Measurements from ENCODE around the gene ADCK1. TPM values are rescaled to one million over a fixed set of nuclear protein-coding genes. Genes with fewer than 3 reads are reported as not detected.

The ADCK1 gene
- total RNA-seq, 1 experiment from 2014 or later = 10.1 TPM

- ChIA-PET POLR2A (no interaction called here), CTCF (no interaction called here)
- no TSS peak for BruUV-seq (replicated peaks)
- Histone ChIP-seq H3K27me3 (ENCODE audit: control insufficient read depth, insufficient read depth, low read length) (no peaks in the 10 kb centered on the region), H3K4me1 (ENCODE audit: control insufficient read depth, insufficient read depth, low read length) (no peaks in the 10 kb centered on the region), H3K27ac (ENCODE audit: low read length) (no peak overlapping the region), H3K9me3 (ENCODE audit: control insufficient read depth, insufficient read depth, low read depth, low read length) (no peaks in the 10 kb centered on the region), H3K4me3 (ENCODE audit: low read depth in 2 of 2, low read length in 2 of 2) (no peak overlapping the region), H3K36me3 (ENCODE audit: control insufficient read depth, insufficient read depth, low read length) (no peaks in the 10 kb centered on the region)
- in situ Hi-C loops (cut with HindIII; ENCODE audit: low pct_unique_long_range_greater_than_20kb, low sequenced_read_pairs) (no loop called here), intact Hi-C loops (cut with micrococcal nuclease; ENCODE audit: unreplicated experiment) (no loop called here)
- TF ChIP-seq REST (IDR thresholded peaks at IDR 0.05; ENCODE audit: insufficient read depth in 1 of 2, low read depth in 2 of 2, low read length in 1 of 2) = no peak
- TF ChIP-seq TCF7L2 (IDR thresholded peaks at IDR 0.05; ENCODE audit: low read depth, low read length) = no peak
- TF ChIP-seq POLR2AphosphoS5 (IDR thresholded peaks at IDR 0.05; ENCODE audit: low read depth, low read length) = no peak
- TF ChIP-seq SIN3A (IDR thresholded peaks at IDR 0.05; ENCODE audit: borderline replicate concordance, insufficient read depth, low read depth, low read length) = no peak
- no peak for TF ChIP-seq CTCF (IDR thresholded peaks at IDR 0.05)
- DNase-seq (ENCODE audit: low read depth, low spot score) (no peak), ATAC-seq (no peak)
Measured at GRCh38 chr14:77926942-77927341, 127.0 kb downstream of the ADCK1 start.

GRCh38 chr14:77931441-77931840 is 131.5 kb downstream of the ADCK1 start:
- Histone ChIP-seq H3K27me3 (ENCODE audit: control insufficient read depth, insufficient read depth, low read length) (no peaks in the 10 kb centered on the region), H3K4me1 (ENCODE audit: control insufficient read depth, insufficient read depth, low read length) (no peaks in the 10 kb centered on the region), H3K27ac (ENCODE audit: low read length) (no peak overlapping the region), H3K9me3 (ENCODE audit: control insufficient read depth, insufficient read depth, low read depth, low read length) (no peaks in the 10 kb centered on the region), H3K36me3 (ENCODE audit: control insufficient read depth, insufficient read depth, low read length) (no peaks in the 10 kb centered on the region), H3K4me3 (ENCODE audit: low read depth in 2 of 2, low read length in 2 of 2) (no peak overlapping the region)
- ChIA-PET CTCF (no interaction called here), POLR2A (no interaction called here)
- no peak for ATAC-seq
- in situ Hi-C loops (cut with HindIII; ENCODE audit: low pct_unique_long_range_greater_than_20kb, low sequenced_read_pairs) (no loop called here), intact Hi-C loops (cut with micrococcal nuclease; ENCODE audit: unreplicated experiment) (no loop called here)
- no TSS peak for BruUV-seq (replicated peaks)
- TF ChIP-seq SIN3A (IDR thresholded peaks at IDR 0.05; ENCODE audit: borderline replicate concordance, insufficient read depth, low read depth, low read length) (no peak), CTCF (IDR thresholded peaks at IDR 0.05) (no peak), TCF7L2 (IDR thresholded peaks at IDR 0.05; ENCODE audit: low read depth, low read length) (no peak), POLR2AphosphoS5 (IDR thresholded peaks at IDR 0.05; ENCODE audit: low read depth, low read length) (no peak), REST (IDR thresholded peaks at IDR 0.05; ENCODE audit: insufficient read depth in 1 of 2, low read depth in 2 of 2, low read length in 1 of 2) (no peak)
- DNase-seq (ENCODE audit: low read depth, low spot score) = no peak
